GM12874 (cell line): ENCODE data around the gene SLC5A5.
A peak's percentile ranks its signal among the peaks of the same experiment; 100 is the strongest.

Experiments
- CTCF ChIP-seq: IDR thresholded peaks from 2 replicates; pipeline ENCODE4 v1.5.1; 2011; ENCODE audit warnings: low read depth, mild to moderate bottlenecking, control low read depth, low read length, moderate library complexity; ENCODE audit not compliant: insufficient read depth

SLC5A5 gene

GRCh38 chr19:17922138-17922537 is 50.4 kb downstream of the SLC5A5 start:
- TF ChIP-seq CTCF, result no peak

GRCh38 chr19:17926044-17926443 is 54.3 kb downstream of the SLC5A5 start:
- TF ChIP-seq CTCF, result no peak

GRCh38 chr19:17929056-17929455 is 57.3 kb downstream of the SLC5A5 start:
- no peak for TF ChIP-seq CTCF

- no peak for TF ChIP-seq CTCF
Measured at GRCh38 chr19:17931532-17932191, 59.9 kb downstream of the SLC5A5 start.

GRCh38 chr19:17932485-17933338 is 61.0 kb downstream of the SLC5A5 start, which contains the start of gene CCDC124:
Gene CCDC124, plus strand, starts transcription at chr19:17933015. Its CDS starts 3,406 bp downstream, at chr19:17936421.
- TF ChIP-seq CTCF, result peak; percentile 98

GRCh38 chr19:17933414-17934129 is 61.8 kb downstream of the SLC5A5 start:
- no peak for TF ChIP-seq CTCF

GRCh38 chr19:17936379-17936778 is 64.6 kb downstream of the SLC5A5 start:
- no peak for TF ChIP-seq CTCF
